ENCODE measurements around the gene ANO1.

The ANO1 gene

DNA sequence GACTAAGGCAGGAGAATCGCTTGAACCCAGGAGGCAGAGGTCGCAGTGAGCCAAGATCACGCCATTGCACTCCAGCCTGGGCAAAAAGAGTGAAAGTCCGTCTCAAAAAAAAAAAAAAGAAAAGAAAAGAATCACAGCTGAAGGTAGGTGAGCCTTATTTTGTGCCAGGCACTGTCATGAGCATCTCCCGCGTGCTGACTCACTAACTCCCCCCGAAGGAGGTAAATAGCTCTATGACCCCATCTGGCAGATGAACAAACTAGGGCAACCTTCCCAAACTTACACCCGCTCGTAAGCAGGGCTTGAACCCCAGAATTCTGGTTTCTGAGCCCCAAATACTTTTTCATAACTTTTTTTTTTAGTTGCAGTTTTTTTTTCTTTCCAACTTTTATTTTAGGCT, 60.3 kb downstream of the ANO1 start:
- no peak for DNase-seq (ENCODE audit: low read depth)

DNA sequence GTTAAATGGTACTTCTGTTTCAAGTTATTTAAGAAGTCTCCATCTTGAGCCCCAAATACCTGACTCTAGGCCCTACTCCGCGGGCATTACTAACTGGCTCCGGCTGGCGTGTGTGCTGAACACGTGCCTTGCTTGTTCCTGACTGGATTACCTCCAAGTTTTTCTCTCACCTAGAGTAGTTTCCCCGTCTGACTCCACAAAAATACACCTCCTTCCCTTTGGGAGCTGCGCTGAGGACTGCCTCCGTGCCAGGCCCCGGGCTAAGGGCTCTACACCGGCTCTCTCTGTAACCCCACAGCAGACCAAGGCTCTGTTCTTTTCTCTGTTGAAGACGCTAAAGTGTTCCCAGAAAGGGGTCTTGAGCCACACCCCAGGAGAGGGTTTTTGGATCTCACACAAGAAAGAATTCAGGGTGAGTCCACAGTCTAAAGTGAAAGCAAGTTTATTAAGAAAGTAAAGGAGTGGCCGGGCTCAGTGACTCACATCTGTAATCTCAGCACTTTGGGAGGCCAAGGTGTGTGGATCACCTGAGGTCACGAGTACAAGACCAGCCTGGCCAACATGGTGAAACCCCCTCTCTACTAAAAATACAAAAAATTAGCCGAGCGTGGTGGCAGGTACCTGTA, 61.8 kb downstream of the ANO1 start:
- no peak for DNase-seq (ENCODE audit: low read depth)

GRCh38 chr11:70140711-70141485, 62.8 kb downstream of the ANO1 start:
- DNase-seq (ENCODE audit: low read depth) = no peak

DNA sequence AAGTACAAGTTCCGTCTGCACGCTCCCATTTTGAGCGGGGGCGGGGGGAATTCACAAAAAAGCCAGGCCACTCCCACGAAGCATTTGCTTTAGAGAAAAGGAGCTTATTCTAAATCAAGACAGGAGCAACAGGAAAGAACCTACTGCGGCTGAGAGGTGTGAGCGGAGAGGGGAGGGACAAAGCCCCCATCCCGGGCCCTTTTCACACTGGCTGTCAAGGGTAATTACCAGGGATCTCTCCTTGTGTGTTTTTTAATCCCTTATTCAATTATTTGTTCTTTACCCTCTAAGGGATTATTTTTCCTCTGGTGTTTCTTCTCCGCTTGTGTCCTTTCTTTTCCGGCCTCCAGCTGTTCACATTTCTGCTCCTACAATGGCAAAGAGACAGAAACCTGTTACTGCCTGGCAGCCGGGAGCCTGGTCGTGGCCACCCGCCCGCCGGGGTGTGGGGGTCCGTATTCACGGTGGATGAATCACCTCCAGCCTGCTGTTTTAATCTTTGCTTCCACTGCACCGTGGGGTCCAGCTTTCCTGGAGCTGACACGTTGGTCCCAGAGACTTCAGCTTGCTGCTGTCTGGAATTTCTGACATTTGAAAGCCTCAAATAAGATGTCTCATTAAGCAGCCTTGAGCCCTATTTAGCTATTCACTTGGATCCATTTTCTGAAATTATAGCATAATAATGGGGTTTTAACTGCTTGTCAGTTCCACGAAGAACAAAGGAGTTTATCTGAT, 63.5 kb downstream of the ANO1 start:
- no peak for DNase-seq (ENCODE audit: low read depth)

- no peak for DNase-seq (ENCODE audit: low read depth)
Observed at GRCh38 chr11:70142221-70142875, 64.2 kb downstream of the ANO1 start.

GRCh38 chr11:70144262-70144661, 66.1 kb downstream of the ANO1 start:
- DNase-seq (ENCODE audit: low read depth) = no peak

DNA sequence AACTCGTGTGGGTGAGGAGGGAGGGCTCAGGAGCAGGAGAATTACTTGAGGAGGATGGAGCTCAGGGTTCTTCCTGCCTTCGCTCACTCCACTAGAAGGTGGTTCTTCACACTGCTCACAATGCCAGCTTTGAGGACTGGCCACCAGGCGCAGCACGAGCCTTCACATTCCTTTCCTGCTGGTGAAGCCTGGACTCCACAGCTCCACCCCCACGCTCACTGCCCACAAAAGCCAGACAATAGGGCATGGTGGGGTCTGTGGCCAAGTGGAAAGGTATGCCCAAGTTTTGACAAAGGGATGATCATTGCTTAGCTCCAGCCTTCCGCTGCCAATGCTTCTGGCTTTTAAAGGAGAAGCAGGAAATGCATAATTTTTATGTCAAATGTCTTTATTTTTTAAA, 67.0 kb downstream of the ANO1 start:
- DNase-seq (ENCODE audit: low read depth) = no peak

- no peak for DNase-seq (ENCODE audit: low read depth)
Observed at GRCh38 chr11:70145841-70146240, 67.7 kb downstream of the ANO1 start.

DNA sequence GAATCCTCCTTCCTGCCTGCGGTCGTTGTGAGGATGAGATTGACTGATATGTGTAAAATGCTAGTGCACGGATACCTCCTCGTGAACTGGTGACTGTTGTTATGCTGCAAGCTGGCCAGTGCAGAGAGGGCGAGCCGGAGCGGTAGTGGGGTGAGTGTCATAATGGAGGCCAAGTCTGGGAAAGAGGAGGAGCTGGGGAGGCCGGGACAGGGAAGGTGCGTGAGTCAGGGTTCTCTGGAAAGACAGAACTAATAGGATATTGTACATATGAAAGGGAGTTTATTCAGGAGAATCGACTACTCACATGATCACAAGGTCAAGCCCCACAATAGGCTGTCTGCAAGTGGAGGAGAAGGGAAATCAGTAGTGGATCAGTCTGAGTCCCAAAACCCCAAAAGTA, 68.2 kb downstream of the ANO1 start:
- no peak for DNase-seq (ENCODE audit: low read depth)

DNA sequence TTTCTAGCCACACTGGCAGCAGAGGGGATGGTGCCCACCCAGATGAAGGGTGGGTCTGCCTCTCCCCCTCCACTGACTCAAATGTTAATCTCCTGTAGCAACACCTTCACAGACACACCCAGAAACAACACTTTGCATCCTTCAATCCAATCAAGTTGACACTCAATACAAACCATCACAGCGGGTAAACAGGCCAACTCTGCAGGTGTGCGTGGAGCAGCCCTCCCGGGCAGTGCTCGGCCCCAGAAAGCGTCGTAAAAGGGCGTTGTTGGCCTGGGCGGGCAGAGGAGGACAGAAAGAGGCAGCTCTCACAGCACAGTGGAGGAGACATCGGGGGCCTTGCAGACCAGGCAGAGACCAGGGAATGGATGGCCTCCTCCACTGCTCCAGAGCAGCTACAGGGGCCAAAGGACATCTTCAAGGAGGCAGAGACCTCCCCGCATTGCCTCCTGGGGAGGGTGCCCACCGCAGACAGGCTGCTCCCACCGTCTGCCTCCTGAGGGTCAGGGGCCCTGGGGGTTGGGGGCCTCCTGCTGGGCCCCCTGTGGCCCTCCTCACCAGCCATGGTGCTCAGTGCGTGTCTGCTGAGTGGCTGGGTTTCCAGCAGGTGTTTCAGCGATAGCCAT, 68.9 kb downstream of the ANO1 start:
- DNase-seq (ENCODE audit: low read depth) = no peak

DNA sequence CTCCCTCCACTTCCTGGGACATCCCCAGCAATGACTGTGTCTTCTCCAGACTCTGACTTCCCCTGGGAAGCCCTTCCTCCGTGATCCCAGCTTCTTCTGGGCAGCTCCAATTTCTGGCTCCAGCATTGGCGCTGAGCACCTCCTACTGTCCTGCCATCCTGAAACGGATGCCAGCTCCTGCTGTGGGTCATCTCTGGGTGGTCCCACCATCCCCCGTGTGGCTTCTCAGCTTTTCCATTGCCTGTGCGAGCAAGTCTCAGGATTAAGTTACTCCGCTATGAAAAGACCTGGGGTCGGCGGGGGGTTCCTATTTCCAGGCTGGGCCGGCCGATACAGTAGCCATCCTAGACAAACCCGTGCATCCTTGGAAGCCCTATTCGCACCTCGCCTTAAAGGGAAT, 69.6 kb downstream of the ANO1 start:
- no peak for DNase-seq (ENCODE audit: low read depth)

GRCh38 chr11:70151671-70152070, 73.6 kb downstream of the ANO1 start:
- DNase-seq (ENCODE audit: low read depth) = no peak

DNA sequence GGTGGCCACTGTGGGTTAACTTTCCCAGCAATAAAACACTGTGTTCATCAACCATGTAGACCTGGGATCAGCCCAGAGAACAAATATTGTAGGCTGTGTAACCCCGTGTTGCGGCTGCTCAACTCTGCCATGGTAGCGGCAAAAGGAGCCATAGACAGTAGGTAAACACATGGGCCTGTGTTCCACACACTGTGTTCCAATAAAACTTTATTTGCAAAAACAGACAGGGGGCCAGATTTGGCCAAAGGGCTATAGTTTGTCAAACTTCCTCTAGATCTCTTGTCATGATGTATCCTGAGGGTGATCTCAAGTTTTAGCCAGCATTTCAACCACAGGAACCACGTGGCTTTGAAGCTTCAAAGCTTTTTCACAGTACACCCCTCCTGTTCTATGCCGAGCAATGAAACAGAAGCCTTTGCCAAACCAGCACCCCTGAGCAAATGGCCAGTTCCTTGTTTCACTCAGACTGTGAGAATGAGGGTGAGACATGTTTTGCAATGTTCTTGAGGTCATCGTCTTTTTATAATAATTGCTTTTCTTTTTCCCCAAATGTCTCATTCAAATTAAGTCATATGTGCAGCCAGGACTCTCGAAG, 75.1 kb downstream of the ANO1 start:
- DNase-seq (ENCODE audit: low read depth) = no peak

DNA sequence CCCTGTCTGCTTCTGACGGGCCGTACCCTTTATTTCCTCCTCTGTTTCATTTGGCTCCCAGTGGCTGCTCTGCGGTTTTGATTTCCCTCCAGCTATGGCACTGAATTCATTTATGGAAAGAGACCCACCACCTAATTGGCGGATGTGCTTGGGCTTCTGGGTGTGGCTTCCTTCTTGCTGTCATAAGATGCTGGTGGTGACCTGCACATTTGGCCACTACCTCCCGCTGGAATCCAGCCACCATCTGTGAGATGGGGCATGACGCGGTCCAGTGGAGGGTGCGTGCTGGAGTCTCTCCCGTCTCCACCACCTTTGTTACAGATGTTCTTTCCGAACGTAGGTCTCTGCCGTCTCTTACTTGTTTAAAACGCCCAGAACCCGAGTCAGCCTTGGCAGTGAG, 77.3 kb downstream of the ANO1 start:
- no peak for DNase-seq (ENCODE audit: low read depth)

GRCh38 chr11:70156291-70157037, 78.3 kb downstream of the ANO1 start:
- no peak for DNase-seq (ENCODE audit: low read depth)

DNA sequence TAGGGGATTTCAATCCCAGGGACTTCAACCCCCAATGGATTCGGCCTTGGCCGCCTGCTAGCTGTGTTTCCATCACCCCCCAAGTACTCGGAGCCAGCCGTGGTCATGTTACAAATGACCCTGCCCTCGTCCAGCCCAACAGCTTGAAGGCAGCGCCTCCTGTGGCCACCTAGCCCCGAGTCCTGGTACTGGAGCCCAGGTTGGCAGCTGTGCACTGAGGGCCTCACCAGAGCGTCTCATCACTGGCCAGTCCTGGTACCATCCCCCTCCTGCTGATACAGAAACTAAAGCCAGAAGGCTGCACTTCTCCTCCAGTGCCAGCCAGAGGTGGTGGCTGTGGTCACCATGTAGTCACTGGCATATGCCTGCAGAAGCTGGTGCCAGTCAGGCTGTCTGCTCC, 80.1 kb downstream of the ANO1 start:
- no peak for DNase-seq (ENCODE audit: low read depth)

DNA sequence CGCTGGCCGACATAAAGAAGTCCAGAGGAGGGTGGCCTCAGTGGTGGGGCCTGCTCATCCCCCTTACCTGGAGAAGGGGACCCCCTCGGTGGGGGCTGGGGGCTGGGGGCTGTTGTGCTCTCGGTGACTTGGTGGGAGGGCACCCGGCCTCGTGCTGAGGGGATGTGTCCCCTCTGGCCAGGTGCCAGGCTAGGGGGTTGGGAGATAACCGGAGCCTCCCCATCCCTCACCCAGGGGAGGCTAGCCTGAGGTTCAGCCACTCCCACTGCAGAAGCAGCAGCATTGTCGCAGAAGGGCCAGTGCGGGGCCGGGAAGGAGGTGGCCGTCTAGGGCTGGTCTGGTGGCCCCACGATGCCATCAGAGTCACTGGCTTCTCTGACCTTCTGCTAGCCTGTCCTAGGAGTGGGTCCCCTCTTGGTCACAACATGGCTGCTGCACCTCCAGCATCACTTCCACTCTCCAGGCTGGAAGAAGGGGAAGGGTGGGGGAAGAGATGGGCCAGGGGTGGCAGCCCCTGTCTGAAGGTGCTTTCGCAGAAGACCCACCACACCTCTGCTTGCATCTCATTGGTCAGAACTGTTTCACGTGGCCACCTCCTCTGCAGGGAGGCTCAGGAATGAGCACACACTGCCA, 80.8 kb downstream of the ANO1 start:
- DNase-seq (ENCODE audit: low read depth) = no peak

GRCh38 chr11:70159627-70160570, 81.8 kb downstream of the ANO1 start:
- DNase-seq (ENCODE audit: low read depth) = no peak

GRCh38 chr11:70161043-70161625, 83.0 kb downstream of the ANO1 start:
- DNase-seq (ENCODE audit: low read depth) = no peak
